ENCODE measurements around the gene SIVA1.
A peak's percentile ranks its signal among the peaks of the same experiment; 100 is the strongest.

SIVA1 gene

DNA sequence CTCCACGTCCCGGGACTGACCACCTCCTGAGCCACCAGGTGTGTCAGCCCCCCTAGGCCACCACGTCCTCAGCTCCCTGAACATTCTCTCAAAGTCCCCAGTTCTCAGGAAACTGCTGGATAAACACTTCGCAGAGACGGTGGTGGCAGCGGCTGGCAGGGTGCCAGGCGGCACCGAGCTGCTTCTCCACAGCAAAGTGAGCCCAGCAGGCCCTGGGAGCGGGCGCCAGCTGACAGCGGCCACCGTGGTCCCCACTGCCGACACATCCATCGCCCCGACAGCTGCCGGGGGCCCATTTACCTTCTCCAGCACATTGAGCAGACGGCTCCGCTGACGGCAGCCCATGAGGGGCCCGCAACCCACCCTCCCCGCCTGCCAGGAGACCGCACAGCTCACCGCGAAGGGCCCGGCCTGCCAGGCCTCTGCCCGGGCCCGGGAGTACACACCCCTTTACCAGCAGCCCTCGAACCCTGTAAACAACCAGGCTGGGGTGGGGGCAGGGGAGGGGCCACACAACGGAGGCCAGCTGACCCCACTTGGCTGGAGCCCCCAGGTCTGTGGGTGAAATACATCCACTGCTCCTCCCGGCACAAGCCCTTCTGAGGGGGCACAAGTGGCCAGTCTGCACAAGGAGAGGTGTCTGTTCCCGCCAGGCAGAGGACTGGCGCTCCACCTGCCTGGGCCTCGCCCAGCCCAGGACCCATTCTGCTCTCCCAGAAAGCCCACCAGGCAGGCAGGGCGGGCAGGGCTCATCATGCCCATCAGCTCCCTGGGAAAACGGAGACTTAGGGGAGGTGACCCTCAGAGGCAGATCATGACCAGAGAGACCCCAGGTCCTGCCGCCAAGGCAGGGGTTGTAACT is 32.1 kb downstream of the SIVA1 start:
- DNase-seq (ENCODE audit: low spot score), result no peak

DNA sequence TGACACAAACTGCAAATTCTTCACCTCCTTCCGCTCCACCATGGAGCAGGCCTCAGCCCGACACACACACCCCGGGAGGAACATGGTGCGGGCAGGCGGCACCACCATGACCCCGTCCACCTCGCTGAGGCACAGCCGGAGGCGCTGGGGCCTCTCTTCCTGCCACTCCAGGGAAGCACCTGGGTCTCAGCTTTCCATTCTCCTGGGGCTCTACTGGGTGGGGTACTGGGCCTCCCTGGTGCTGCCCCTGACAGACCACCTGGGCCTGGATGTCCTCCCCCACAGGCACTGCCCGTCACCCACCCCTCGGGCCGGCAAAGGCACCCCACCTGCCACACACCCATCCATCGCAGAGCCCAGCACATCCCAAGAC is 32.7 kb downstream of the SIVA1 start:
- no peak for DNase-seq (ENCODE audit: low spot score)

DNA sequence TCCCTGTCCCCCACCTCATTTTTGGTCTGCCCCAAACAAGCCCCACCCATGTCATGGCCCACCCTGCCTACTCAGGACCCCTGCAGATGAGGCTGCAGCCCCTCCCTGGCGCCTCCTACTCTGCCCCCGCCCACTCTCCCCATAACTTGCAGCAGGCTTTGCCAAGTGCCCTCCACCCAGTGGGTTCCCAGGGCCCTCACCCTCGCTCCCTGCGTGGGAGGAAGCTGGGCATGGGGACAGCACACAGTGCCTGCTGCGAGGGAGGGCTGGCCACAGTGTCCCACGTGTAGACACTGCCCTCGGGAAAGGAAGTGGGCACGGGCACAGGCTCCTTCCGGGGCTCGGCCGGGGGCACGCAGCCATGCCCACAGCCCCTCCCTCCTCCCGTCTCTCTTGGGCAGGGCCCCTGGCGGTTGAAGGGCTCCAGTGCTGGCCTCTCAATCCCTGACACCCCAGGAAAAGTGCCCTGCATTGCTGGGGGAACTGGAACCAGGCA is 33.2 kb downstream of the SIVA1 start:
- no peak for DNase-seq (ENCODE audit: low spot score)

DNA sequence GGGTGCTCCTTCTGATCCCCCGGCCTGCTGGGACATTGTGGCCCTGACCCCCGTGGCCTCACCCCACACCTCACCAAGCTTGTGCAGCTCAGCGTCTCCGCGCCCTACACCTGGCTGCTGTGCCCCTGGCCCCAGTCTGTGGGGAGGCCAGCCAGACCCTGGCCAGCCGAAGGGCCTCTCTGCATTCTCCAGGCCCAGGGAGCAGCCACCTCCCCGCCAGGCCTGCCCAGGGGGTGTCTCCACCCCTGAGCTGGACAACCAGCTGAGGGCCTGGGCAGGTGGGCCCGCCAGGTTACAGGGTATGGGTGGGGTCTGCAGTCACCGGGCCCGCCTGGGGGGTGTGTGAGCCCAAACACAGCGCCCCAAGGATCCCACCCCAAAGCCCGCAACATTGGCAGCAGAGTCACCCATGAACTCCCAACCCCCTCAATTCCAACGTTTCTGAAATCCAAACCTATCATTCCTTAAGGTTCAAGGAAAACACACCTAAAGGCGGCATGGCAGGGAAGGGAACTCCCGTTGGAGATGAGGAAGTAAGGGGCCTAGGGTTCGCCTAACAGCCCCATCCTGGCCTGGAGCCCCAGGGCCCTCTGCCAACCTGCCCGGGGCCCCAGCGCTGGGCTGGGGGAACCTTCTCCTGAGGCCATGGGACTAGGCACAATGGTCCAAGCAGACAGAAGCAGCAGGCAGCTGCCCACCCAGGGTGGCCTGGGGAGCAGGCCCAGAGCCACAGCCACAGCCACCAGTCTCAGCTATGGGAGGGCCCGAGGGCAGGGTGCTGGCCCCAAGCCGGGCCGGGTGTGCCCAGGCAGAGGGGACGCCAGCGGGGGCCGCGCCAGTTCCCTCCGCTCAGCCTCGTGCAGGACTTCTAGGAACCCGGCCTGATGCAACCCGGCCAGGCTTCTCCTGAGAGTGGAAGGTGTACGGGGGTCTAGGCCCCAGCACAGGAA is 34.1 kb downstream of the SIVA1 start:
- no peak for DNase-seq (ENCODE audit: low spot score)

GRCh38 chr14:104787736-104788135 is 34.8 kb downstream of the SIVA1 start:
- no peak for DNase-seq (ENCODE audit: low spot score)

DNA sequence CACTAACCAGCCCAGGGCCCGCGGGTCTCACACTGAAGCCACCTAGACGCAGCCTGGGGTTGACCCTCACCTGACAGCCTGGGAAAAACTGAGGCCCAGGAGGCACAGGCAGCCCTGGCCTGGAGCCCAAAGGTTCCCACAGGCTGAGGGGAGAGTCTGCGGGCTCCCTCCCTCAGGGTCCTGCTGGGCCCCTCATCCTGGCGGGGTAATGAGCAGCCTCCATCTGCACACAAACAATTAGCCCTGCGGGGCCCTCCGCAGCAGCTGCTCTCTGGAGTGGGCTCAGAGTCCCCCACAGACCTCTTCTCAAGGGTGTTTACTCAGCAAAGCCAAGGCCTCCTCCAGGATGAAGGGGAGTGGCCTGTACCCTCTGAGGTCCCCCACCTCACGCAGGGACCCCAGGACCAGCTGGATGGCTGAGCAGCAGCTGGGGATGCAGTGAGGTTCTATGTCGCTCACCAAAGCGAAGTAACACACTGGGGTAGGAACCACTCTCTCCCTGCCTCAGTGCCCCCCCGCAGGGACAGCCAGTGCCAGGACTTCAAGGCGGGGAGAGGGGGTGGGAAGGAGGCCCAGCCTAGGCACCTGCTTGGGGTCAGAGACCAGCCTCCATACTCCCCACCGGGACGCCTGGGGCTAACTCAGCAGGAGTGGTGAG is 35.3 kb downstream of the SIVA1 start:
- DNase-seq (ENCODE audit: low spot score), result no peak

- no peak for DNase-seq (ENCODE audit: low spot score)
Observed at GRCh38 chr14:104788873-104789663, 36.1 kb downstream of the SIVA1 start.

DNA sequence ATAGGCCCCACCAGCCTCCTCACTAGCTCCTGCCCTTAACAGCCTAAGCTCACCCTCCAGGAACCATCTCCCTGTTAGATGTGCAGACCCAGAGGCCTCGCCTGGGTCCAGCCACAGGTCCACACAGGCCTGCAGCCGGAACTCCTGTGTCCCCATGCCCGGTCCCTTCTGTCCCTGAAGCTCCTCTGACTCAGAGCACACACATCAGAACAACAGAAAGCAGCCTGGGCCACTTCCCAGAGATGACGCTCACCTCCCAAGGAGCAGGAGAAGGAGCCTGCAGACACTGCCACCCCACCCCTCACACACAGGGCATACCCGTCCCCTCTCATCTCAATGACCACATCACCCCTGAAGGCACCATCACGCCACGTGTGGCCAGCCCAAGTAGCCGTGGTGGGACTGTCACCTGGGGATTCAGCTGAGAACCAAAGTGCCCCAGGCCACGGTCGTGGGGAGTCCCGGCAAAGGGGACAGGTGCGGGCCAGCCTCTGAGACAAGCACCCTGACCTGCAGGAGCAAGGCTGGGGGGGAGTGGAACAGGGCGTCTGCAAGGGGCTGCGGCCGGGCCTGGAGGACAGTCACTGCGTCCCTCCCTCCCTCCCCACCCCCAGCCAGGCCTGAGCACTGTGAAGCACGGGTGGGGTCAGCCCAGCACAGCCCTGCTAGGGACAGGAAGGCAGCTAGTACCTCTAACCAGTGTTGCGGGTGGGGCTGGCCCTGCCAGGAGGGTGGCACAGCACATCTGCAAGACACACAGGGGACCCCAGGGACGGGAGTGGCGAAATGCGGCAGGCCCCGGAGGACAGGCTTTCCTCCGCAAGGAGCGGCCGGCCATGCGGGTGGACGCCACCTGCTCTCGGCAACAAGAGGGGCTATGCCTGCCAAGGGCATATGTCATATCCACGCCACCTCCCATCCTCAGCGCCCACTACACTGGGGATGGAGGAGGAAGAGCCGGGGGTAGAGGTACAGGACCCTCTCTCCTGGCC is 37.1 kb downstream of the SIVA1 start:
- DNase-seq (ENCODE audit: low spot score), result no peak

GRCh38 chr14:104791425-104791824 is 38.5 kb downstream of the SIVA1 start:
- DNase-seq (ENCODE audit: low spot score), result no peak

DNA sequence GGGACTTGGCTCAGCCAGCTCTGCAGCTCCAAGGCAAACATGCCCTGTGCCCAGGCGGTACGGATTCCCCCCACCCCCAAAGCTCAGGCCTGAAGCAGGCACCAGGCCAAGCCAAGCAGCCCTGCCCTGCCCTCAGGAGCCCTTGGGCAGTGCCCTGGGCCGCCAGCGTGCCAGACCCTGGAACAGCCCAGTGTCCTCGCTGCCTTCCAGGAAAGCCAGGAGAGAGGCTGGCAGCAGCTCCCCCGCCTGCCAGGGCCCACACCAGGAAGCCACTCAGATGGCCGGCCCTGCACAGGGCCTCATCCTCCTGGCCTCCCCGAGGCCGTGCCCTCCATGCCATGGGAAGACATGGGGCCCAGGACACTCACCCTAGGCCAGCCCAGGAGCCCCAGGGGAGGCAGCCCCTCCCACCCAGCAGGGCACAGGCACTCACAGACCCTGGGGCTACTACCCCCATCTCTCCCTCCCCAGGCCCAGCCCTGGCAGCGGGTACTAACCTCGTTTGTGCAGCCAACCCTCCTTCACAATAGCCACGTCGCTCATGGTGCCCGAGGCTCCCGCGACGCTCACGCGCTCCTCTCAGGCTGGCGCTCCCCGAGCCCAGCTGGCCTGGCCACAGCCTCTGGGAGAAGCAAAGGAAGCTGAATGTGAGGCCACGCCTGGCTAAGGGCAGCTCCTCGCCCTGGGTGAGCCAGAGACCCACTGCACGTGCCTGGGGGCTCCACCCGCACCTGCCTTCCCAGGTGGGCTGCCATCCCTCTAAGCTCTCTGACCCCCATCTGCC is 39.3 kb downstream of the SIVA1 start:
- no peak for DNase-seq (ENCODE audit: low spot score)

GRCh38 chr14:104792945-104793702 is 40.2 kb downstream of the SIVA1 start:
- no peak for DNase-seq (ENCODE audit: low spot score)

GRCh38 chr14:104793703-104793959 is 40.7 kb downstream of the SIVA1 start:
- no peak for DNase-seq (ENCODE audit: low spot score)

DNA sequence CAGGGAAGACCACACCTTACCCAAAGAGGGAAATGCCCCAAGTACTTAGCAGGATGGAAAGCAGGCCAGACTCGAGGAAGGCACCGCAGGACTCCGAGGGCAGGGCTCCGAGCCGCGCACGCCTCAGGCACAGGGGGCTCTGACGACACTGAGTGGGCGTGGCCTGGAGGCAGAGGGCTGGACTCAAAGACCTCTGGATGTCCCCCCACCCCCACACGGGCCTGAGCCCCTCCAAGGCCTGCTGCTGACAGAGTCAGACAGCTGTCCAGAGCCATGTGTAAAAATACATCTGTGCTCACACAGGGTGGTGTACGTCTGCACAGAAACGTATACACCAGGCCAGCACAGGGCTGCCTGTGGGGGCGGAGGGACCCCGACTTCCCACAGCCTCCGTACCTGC is 41.2 kb downstream of the SIVA1 start:
- peak; percentile 78 for DNase-seq (ENCODE audit: low spot score)

GRCh38 chr14:104794631-104794992 is 41.7 kb downstream of the SIVA1 start:
- peak; percentile 64 for DNase-seq (ENCODE audit: low spot score)

- DNase-seq (ENCODE audit: low spot score), result no peak
Observed at GRCh38 chr14:104794993-104795780, 42.2 kb downstream of the SIVA1 start, which contains the start of gene AKT1. Gene AKT1, minus strand, starts transcription at chr14:104795748. Its CDS starts 3,105 bp downstream, at chr14:104792643.

DNA sequence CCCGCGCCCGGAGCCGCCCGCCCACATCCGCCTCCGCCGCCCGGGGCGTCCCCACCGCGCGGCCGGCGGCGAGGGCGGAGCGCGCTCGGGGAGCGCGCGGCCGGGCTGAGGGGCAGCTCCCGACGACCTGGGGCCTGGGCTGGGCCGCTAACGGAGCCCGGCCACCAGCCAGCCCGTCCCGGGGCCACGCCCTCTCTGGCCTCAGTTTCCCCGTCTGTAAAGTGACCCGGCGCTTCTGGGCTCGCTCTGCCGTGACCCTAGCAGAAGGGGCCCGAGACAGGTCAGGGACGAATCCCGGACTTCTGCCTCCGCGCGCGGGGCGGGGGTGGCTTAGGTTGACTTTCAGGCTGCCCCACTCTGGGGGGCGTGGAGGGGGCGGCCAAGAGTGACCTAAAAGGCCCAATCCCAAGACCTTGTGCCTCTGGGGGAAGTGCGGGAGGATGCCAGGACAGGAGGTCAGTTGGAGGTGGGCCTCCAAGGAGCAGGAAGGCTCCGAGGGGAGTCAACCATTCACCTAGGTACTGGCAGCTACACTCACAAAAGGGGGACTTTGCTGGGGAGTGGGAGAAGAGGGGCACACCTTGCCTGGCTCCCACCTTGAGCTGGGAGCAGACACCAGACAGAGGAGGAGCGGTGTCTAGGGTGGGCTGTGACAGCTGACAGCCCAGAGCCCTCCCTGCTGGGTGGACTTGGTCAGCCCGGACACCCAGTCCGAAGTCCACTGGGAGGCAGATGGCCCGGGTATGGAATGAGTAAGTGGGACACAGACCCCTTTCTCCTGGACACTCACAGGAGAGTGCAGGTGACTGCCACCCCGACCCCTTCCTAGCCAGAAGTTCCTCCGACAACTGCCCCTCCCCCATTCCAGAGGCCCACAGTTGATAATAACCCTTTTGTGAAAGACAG is 43.1 kb downstream of the SIVA1 start:
- peak; percentile 67 for DNase-seq (ENCODE audit: low spot score)

DNA sequence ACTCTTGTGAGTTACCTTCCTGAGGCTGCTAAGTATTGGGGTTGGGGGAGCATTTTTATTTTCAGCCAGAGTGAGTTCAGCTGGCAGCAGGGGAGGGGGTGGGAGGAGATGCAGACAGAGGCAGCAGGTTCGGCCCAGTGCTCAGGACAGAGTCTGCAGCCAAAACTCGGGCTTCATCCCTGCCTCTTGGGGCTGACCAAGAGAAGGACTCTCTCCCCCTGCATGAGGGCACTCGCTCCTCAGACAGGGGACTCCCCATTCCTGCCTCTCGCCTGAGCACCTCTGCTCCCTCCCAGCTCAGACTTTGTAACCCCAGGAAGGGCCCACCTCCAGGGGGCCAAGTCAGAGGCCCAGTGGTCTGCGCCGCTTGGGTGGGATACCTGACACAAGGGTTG is 43.7 kb downstream of the SIVA1 start:
- DNase-seq (ENCODE audit: low spot score), result no peak
